NCI-H1417 treated with DMSO at 0.1 percent for 48 hours (cell line): Measurements from ENCODE around the gene KIAA0753.
"Not testable (repeated sequence)": the region's sequence is repeated elsewhere in the genome, so short reads cannot be mapped to it uniquely, and the experiment has no call there.

ENCODE experiments used
- DNase-seq: peaks from one replicate; lab custom pipeline; 2025; lab: John Stamatoyannopoulos, UW

Gene KIAA0753

DNA sequence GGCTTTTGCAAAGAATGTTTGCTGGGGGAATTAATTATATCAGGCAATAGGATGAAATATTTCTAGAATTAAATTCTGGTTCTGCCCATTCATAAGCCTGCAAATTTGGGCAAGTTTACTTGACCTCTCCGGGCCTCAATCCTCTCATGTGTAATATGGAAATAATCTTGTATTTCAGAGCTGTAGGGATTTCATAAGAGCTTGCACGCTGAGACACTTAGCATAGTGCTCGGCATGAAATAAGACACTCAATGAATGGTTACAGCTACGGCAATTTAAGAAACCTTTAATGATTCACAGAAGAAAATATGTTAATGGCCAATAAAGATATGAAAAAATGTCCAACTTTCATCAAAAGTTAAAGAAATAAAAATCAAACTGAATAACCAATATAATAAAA, 43.6 kb downstream of the KIAA0753 start:
- no peak for DNase-seq

DNA sequence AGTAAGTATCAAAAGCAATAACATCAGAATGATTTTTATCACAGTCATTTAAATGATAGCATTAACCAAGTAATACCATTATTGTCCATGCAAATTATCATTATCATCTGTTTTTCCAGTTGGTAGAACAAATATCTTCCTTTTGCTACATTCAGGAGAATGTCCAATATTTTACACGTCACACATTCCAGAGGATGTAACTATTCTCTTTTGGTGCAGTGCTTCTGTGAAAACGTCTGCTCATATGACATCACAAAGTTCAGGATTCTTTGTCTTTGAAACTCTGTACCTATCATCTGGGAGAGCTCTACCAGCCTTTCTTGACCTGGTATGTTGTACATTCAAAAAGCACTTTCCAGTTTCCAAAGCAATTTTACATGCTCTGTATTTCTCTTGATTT, 44.0 kb downstream of the KIAA0753 start:
- no peak for DNase-seq

DNA sequence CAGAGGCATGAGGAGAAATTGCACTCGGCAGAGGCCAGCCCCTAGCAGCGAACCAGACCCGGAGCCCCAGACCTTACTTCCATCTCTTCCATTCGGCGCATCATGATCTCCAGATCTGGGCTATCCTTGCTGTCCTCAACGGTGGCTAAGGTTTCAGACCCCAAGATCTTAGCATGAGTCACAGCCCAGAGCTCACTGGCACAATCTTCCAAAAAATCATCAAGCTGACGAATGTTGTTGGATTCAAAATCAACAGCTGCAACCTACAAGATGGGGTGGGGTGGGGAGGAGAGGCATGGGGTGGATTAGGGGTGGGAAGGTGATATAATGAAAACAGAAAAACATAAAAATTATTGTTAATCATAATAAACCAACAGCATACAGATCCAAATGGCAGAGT, 44.4 kb downstream of the KIAA0753 start:
- no peak for DNase-seq

DNA sequence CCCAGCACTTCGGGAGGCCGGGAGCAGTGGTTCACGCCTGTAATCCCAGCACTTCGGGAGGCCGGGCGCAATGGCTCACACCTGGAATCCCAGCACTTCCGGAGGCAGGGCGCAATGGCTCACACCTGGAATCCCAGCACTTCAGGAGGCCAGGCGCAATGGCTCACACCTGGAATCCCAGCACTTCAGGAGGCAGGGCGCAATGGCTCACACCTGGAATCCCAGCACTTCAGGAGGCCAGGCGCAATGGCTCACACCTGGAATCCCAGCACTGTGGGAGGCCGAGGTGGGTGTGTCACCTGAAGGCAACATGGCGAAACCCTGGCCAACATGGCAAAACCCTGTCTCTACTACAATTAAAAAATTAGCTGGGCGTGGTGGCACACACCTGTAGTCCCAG, 47.1 kb downstream of the KIAA0753 start:
- not testable (repeated sequence) for DNase-seq

DNA sequence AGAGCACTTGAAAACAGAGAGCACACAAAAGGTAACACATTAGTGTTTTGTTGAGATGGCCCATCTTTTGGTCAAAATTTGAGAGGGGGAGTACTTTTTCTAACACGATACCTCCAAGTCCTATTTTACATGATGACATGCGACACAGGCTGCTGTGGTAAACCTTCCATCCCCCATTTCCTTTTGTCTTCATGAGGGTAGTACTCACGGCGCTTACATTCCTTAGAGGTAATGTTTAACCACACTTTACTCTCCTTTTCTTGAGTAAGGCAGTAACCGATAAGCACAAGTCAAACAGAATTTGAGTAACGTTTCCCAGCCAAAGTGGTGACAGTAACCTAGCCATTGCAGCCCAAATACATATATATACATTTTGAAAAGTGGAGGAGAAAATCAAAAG, 48.3 kb downstream of the KIAA0753 start:
- no peak for DNase-seq

DNA sequence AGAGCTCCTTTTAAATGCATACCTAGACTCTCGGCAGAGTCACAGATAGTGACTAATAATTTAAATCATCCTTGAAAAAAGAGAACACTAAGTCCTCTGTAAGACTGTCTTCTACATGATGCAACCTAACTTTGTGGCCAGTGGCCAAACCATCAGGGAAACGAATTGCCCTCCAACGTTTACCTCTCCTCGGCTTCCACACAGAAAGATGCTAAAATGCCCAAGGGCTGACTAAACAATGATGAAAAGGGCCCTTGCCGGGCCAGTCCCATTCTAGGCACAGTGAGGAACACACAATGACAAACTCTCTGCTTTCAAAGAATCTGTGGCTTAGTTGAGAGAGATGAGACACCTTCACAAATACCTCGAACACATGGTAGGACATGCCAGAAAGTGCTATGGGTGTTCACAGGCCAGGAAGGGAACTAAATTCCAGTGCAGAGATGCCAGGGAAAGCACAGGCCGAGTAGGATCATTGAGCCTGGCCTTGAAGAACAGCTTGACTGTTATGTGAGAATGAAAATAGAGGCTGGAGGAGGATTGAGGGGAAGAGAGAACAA, 48.8 kb downstream of the KIAA0753 start:
- DNase-seq = no peak

DNA sequence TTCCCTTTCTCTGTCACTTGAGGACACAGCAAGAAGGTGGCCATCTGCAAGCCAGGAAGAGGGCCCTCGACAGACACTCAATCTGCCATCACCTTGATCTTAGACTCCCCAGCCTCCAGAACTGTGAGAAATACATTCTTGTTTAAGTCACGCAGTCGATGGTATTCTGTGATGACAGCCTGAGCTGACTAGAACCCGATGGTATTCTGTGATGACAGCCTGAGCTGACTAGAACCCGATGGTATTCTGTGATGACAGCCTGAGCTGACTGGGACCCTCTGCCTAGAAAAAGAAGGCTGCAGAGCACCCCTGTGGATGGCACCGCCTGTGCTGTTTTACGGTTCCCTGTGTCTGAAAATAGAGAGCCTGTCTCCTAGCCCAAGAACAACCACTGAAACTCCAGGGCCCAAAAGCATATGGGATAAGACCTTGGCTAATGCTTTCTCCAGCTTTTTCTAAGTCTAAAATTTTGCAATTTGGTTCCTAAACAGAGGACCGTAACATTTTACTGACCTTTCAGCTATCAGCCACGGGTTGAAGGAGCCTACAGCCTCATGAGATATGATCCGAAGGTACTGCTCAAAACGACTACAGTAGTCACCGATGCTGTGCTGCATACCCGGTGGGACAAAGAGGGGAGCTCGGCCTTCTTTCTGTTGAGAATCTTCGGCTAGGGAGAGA, 51.1 kb downstream of the KIAA0753 start:
- DNase-seq = no peak

DNA sequence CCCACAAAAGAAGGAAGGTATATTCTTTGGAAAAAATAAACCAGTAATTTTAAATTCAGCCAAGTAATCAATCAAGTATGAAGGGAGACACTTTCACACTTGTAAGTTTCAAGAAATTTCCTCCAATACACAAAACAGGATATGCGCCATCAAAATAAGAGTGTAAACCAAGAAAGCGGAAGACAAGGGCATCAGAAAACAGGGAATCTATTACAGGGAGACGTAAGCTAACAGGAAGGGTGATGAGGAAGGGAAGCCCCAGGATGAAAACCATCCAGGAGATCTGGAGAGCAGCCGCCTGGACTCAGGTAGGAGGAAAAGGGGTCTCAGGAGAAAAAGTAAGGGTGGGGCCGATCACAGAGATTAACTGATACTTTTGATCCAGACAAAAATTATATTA, 52.3 kb downstream of the KIAA0753 start:
- no peak for DNase-seq

DNA sequence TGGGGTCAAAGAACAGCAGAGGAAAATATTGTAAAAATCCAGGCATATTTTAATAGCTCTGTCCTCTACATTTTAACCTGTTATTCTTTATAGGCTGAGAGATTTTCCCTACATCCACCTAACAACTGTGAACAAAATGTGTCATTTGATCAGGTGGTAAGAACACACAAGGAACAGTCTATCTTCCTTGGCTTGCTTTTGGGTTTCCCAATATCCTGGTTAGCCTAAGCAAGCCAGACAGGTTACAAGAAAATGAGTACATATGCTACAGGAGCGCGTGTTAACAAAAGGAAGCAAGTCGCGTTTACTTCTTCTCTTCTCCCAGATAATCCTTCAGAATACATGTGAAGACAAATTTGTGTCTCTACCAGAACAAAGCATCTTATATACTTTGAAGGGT, 53.2 kb downstream of the KIAA0753 start:
- no peak for DNase-seq

DNA sequence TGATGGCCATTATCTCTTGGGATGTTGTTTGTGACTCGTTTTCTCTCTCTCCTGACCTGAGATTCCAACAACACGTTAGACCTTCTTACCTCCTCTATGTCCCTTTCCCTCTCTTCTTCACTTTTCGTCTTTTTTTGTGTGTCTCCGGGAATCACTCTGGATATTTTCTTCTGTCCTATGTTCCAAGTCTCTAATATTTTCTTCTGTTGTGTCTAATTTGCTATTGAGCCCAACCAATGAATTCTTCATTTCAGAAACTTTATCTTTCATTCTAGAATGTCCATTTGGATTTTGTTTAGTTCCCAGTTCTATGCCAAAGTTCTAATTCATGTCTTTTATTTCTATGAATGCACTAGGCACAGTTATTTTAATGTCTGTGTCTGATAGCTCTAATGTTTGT, 57.1 kb downstream of the KIAA0753 start:
- DNase-seq = no peak

DNA sequence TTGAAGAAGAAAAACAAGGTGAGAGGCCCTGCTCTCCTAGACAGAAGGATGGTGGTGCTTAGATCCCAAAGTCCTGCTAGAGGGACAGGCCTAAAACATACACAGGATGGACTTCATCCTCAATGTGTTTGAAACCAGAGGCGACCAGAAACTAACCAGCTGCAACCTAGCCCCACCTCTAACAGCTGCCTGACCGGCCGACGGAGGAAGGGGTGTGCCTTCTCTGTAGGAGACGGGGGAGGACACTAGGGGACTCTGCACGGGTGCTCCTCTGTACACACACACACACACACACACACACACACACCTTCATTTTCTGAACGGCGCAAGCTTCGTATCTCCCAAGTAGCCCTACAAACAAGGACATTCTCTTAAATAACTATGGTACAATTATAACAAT, 59.9 kb downstream of the KIAA0753 start:
- DNase-seq = no peak

DNA sequence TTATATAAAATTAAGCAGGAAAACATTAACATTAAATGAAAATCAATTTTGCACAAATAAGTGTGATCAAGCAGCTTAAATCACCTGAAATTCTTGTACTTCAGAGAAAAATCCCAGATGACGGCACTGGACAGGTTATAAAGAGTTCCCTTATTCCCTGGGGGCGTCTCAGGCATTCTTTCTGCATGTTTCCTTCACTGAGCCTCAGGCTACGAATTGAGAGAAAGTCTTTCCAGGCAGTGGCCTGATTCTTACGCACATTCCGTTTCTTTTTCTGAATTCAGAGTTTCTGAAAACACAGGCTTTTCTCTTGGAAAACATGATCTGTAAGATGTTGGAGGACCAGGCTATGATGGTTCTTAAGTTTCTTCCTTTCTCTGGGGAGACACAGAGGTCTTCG, 62.0 kb downstream of the KIAA0753 start:
- DNase-seq = no peak

DNA sequence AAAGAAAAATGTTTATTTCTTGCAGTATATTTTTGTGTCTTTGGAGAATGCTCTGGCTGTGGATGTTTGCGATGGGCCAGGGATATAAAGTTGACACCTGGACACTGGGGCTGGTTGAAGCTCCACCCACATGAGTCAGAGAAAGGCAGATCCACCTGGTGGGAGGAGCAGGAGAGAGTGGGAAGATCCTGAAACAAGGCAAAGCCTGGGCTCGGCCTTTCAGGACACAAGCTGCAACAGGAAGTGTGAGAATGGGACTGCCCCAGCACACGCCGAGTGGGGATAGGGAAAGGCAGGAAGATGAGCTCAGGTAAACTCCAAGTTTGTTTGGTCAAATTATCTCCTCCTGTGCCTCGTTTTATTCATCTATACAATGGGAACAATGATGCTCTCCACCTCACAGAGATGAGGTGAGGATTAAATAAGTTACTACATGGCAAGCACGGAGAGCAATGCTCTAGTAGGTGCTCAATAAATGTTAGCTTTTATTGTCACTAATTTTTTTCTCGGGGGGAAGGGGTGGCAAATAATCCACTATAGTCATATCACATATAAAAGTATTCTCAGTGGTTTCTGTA, 62.7 kb downstream of the KIAA0753 start:
- no peak for DNase-seq

DNA sequence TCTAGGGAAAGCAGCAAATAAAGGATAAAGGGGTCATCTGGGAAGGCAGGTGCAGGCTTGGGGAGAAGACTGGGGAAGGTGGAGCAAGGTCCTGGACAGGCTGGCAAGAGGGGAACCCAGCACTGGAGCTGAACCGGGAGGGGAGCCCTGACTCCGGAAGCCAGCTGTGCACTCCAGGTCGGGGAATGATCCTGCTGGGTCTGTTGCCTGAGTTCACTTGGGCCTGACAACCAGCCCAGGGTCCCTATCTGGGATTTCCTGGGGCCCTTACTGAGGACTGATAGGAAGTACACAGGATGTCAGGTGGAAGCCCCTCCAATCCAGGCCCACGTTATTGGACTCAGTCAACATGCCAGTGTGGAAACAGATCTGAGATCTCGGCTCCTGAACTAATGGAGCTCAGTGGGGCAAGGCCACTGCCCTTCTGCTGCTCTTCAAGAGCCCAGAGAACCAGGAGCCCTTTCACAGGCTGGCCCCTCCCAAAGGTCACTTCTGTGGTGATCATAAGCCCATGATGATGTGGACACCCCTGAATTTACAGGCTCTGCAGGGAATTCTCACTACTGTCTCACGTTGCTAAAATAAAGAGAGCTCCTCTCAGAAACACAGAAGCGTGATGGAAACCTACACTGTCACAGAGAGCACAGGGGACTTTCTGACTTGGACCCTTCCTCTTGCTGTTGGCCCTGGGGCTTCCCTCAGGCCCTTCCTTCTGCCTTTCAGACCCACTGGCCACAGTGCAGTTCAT, 64.3 kb downstream of the KIAA0753 start:
- no peak for DNase-seq

DNA sequence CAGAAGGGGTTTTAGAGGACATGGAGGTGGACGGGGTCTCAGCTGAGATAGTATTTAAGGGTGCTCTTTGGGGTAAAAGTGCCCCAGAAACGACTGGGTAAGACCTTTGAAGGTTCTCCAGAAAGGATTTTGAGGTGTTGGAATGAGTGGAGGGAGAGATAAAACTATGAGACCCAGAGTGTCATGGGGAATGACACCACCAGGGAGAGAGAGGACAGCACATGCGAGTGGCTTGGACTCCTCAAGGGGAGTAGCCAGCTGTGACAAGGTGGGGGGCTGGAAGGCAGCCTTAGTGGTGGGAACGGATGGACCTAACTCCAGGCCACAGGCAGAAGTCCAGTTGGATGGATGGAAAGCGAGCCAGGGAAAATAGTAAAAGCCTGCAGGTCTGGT, 64.9 kb downstream of the KIAA0753 start:
- DNase-seq = no peak

DNA sequence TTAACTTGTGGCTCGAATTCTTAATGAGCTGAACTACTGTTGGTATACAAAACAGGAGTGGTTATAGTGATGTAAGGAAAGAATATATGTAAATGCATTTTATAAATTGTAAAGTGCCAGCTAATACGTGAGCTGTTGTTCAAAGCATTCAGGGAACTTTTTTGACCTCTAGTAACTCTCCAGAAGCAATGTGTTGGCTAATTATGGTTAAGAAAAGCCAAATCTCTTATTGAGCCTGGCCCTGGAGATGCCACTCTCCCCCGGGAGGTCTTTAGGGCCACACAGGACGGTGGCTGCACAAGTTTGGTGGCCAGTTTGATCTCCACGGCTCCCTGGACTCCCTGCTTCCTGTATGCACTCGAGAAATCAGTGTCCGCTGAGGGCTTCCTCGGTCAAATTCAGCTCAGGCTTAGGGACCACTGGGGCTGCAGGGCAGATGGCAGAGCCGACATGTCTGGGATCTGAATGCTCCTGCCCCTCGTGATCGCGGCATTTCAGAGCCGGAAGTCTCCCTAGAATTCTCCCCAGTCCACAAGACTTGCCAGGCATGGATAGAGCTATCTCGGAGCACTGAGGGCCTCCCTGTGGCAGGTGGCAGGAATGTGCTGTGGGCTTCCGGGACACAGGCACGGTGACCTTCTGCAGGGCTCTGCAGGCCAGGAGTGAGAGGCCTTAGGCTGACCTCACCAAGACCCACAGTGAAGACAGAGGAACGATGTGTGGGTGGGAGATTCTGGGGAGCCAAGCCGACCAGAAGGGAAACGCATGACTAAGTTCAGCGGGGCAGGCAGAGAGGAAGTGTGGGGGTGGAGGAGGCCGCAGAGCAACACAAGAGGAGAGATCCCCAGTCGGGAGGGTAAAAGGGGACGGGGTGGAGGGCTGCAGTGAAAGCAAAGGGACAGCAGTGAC, 65.6 kb downstream of the KIAA0753 start:
- DNase-seq = no peak

DNA sequence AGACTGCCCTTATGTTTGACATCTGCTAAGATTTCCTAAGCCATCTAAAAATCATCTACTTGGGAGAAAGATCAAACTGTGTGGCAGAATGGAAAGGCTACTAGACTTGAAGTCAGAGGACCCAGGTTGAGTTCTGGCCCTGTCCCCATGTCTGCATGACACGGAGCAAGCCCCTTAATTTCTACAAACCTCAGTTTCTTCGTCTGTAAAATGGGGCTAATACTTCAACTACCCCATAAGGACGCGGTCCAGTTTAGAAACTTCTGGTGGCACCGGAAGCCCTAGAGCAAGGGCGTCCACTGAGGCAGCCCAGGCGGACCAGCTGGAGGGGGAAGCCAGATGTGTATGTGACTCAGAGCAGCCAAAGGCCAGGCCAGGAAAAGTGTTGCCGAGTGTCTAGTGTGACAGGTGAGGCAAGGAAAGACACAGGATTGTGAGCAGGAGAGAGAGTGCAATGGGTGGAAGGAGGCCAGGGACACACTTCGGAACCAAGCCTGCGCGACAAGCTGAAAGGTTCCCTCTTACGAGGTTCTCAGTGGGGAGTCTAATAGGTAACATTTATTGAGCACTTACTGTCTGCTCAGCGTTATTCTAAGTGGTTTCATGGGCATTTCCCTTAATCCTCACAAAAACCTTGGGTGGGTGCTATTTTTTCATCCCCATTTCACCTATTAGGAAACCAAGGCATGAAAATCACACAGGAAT, 66.4 kb downstream of the KIAA0753 start:
- no peak for DNase-seq

DNA sequence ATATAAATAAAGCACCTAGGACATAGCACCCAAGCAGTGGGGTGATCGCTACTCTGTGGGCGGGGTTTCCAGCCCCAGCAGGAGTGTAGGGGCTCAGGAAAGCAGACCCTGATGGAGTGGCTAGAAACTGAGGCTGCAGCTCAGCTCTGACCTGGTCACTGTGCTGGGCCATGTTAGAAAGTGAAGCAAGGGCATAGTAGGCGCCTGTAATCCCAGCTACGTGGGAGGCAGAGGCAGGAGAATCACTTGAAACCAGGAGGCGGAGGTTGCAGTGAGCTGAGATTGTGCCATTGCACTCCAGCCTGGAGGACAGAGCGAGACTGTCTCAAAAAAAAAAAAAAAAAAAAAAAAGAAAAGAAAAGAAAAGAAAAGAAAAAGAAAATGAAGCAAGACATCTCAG, 67.0 kb downstream of the KIAA0753 start:
- DNase-seq = not testable (repeated sequence)

DNA sequence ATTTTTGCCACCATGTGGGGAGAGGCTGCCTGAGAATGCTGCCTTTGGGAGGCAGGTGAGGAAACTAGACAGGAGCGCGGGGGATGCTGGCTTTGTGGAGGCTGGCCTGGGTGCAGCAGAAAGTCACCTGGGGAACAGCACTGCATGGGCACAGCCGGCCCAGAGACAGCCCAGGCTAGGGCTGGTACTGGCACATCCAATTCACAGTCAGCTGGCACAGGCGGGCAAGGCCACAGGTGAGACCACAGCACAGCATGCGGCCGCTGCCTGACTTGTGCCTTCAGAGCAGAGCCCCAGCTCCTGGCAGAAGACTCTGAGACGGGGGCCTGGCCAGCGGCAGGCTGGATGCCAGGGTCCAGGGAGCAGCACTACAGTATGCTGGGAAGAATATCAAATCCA, 67.5 kb downstream of the KIAA0753 start:
- no peak for DNase-seq

DNA sequence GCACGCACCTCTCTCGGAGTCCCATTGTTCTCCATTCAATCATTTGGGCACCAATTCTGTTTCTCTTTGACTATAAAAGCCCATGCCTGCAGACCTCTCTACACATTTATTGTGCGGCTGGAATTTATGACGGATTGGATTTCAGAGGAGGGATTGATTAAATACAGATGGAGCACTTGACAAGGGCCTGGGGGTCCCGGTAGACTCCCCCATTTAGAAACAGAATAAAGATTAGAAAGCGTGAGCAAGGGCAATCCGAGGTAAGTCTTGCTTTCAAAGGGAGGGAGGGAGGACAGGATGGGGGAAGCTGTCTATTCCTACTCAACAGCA, 69.1 kb downstream of the KIAA0753 start:
- DNase-seq = no peak

DNA sequence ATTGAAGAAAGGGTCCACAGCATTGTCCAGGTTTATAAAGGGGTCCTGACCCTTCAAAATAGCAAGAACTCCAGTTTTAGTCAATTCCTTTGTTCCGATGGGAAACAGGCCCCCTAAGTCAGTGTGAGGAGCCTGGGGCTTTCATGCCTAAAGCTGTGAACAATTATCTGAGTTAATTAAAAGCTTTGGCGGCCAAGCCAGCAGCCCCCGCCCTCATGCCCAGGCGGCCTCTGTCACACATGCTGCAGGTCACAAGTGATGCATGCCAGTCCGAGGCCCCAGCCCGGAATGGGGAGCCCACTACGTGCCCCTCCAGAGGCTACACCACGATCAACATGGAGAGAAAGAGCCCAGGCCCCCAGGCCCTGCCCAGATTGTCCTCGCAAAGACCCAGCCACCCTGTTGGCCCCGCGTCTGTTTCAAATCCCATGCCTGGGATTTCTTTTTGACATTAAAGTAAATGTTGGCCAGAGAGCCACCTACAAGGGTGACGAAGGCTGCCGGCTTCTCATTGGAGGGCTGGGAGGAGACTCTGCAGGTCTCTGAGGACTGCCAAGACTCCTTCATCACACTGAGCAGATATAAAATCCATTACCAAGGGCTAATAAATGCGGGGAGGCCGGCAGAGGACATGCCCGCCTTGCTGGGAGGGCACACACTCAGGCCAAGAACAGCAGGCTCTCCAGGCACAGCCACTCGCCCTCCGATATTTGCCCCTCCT, 69.6 kb downstream of the KIAA0753 start:
- DNase-seq = no peak
